Right lobe of liver (tissue), 6 donors: Measurements from ENCODE around the gene B3GALT4. TPM values are rescaled to one million over a fixed set of nuclear protein-coding genes. Genes with fewer than 3 reads are reported as not detected.

Experiments used
- ATAC-seq, 4 donors: fragments of 200-7000 bp; cut with Tn5 transposase; one replicate each; pipeline ENCODE4 v1.9.1; 2020; ENCODE audit warnings: mild to moderate bottlenecking in 4 of 4, moderate library complexity in 4 of 4
- DNase-seq, 3 donors: peaks; one replicate each; pipeline ENCODE4 v3.0.0-alpha.2; 2020
- H3K27ac ChIP-seq, 3 donors: fragments of 200-600 bp; one replicate each; pipeline ENCODE4 v1.8.0; 2022
- H3K27me3 ChIP-seq, 2 donors: fragments of 200-600 bp; one replicate each; pipeline ENCODE4 v1.8.0; 2022
- H3K36me3 ChIP-seq, 4 donors: fragments of 200-600 bp; sonication (generic) in 1 of 4; one replicate each; pipeline versions ENCODE4 v1.5.1 to v1.8.0; 2017 to 2022; ENCODE audit warnings: control low read depth in 1 of 4
- H3K4me1 ChIP-seq, 4 donors: fragments of 200-600 bp; sonication (generic) in 1 of 4; one replicate each; pipeline versions ENCODE4 v1.5.1 to v1.8.0; 2017 to 2022; ENCODE audit warnings: control low read depth in 1 of 4
- H3K4me3 ChIP-seq, 3 donors: fragments of 200-600 bp; one replicate each; pipeline ENCODE4 v1.8.0; 2022
- H3K9me3 ChIP-seq, 4 donors: fragments of 200-600 bp; sonication (generic) in 1 of 4; one replicate each; pipeline versions ENCODE4 v1.5.1 to v1.8.0; 2017 to 2022; ENCODE audit warnings: control low read depth in 1 of 4
- POLR2A ChIP-seq: fragments of 450-650 bp; IDR thresholded peaks from one replicate; pipeline ENCODE4 v1.6.1; 2017; ENCODE audit warnings: antibody characterized with exemption, mild to moderate bottlenecking
- whole genome bisulfite sequencing: methylation state at CpG from one replicate; pipeline ENCODE4 v1.1.6; 2018; ENCODE audit warnings: low coverage, low lambda C conversion rate; ENCODE audit not compliant: insufficient coverage; ENCODE audit errors: missing lambda C conversion rate; 5-methylcytosine and 5-hydroxymethylcytosine counted together
- intact Hi-C, 2 donors: fragments of 100-400 bp; cut with DNase I; formaldehyde crosslinking; loops; one replicate each; pipeline versions ENCODE4 v1.11.2 to v1.14.1; 2022
- total RNA-seq, 6 experiments: library from RNA; depleted of rRNA in 2 of 6; stranded (reverse); fragments of >200 nt in 2 of 6; fragmentation: NEBNext Ultra II Directional in 3 of 6; extraction: Animal tissue kit (Norgen Biotek cat#: 25700) in 3 of 6; gene quantifications; one replicate each; pipeline versions ENCODE4 v1.1.0 to v1.2.4, GENCODE V29; 2016 to 2023
- TF ChIP-seq, protein P1 (sequence below), 4 donors: fragments of 200-600 bp in 3 of 4; fragments of 450-650 bp in 1 of 4; IDR thresholded peaks; one replicate each; pipeline versions ENCODE4 v1.5.1 to v1.8.0; 2016 to 2022; ENCODE audit warnings: antibody characterized with exemption in 4 of 4, mild to moderate bottlenecking in 2 of 4
- donor health status: DM: no; HTN: yes; CAD: no.
- donor health status: DM: no; HTN: no; CAD: no.
- donor health status: DM: no; HTN: no; CAD: no.
- donor health status: DM: no; HTN: yes; CAD: no.
- donor health status: DM: no; HTN: yes; CAD: no.

B3GALT4 gene
- total RNA-seq, 6 experiments from 2014 or later, result 0.79 to 1.7 (median 1.4) TPM

DNA sequence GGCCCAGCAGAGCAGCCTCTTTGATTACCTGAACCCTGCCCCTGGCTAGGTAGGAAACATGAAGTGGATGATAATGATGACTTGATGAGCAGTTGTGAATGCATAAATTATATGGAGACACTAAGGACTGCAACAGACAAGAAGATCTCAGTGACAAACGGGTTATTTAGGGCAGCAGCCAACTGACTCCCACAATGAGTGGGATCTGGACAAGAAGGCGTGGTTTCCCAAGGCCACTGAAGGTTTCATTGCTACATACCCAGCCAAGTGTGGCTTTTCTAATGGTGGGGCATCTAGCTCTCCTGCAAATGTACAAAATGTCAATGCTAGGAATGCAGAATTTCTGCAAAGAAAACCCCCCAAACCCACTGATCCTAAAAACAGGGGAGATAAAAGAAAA lies 39.2 kb upstream of the B3GALT4 start:
- no peak for DNase-seq
- no peak overlapping the region for H3K27ac ChIP-seq
- H3K4me1 ChIP-seq, result no peaks in the 10 kb centered on the region
- no peaks in the 10 kb centered on the region for H3K36me3 ChIP-seq
- H3K27me3 ChIP-seq, result no peaks in the 10 kb centered on the region
- no peaks in the 10 kb centered on the region for H3K9me3 ChIP-seq
- no peak overlapping the region for H3K4me3 ChIP-seq
- no peak for TF ChIP-seq POLR2A
- TF ChIP-seq, protein P1, sequence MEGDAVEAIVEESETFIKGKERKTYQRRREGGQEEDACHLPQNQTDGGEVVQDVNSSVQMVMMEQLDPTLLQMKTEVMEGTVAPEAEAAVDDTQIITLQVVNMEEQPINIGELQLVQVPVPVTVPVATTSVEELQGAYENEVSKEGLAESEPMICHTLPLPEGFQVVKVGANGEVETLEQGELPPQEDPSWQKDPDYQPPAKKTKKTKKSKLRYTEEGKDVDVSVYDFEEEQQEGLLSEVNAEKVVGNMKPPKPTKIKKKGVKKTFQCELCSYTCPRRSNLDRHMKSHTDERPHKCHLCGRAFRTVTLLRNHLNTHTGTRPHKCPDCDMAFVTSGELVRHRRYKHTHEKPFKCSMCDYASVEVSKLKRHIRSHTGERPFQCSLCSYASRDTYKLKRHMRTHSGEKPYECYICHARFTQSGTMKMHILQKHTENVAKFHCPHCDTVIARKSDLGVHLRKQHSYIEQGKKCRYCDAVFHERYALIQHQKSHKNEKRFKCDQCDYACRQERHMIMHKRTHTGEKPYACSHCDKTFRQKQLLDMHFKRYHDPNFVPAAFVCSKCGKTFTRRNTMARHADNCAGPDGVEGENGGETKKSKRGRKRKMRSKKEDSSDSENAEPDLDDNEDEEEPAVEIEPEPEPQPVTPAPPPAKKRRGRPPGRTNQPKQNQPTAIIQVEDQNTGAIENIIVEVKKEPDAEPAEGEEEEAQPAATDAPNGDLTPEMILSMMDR (IDR thresholded peaks at IDR 0.05), result no peak
- 56% methylated on average over 2 of the region's 2 CpGs for WGBS
- no peak for ATAC-seq
- intact Hi-C loops, result no loop called here

DNA sequence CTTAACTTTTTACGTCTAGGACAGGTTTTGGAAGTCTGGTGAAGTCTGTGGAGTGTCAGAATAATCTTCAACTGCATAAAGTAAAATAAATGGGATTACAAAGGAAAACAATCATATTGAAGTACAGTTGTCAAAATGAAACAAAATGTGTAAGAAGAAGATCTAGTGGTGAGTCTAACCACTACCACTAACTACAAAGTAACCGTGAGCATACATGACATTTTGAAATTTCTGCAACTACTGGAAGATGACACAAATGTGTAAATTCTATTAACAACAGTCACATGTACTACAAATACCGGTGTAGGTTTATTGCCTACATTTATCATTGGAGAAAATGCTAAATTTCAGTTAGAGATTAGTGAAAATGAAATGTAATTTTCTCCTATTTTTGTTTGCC lies 35.0 kb upstream of the B3GALT4 start:
- no peak for ATAC-seq
- no peak for TF ChIP-seq POLR2A
- TF ChIP-seq, protein P1 (IDR thresholded peaks at IDR 0.05), result no peak
- no peaks in the 10 kb centered on the region for H3K27me3 ChIP-seq
- 41% methylated on average over 3 of the region's 3 CpGs for WGBS
- H3K4me1 ChIP-seq, result no peaks in the 10 kb centered on the region
- intact Hi-C loops, result loop anchor here in 1 of 2 donors (10.0 kb wide), 1 partner anchor 77 kb away; no protein-coding TSS in a partner anchor
- H3K9me3 ChIP-seq, result no peaks in the 10 kb centered on the region
- H3K4me3 ChIP-seq, result no peak overlapping the region
- H3K27ac ChIP-seq, result no peak overlapping the region
- no peak for DNase-seq
- no peaks in the 10 kb centered on the region for H3K36me3 ChIP-seq

DNA sequence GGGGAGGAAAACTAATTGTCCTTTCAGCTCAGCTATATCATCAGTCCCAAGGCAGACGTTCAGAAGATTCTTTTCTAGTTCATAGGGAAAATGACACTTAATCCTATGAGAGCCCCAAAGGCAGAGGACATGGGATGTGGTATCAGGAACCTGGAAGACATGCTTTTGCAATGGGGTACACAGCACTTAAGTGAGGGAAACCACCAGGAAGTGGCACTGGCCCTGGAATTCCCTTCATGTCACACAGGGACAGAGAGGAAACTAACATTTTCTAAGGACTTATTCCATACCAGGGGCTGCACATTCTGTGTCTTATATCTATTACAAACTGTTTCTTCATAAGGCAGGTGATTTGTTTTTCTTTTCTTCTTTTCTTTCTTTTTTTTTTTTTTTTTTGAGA lies 33.4 kb upstream of the B3GALT4 start:
- intact Hi-C loops, result loop anchor here in 1 of 2 donors (10.0 kb wide), 1 partner anchor 79 kb away; no protein-coding TSS in a partner anchor
- Histone ChIP-seq H3K36me3 (no peaks in the 10 kb centered on the region), H3K4me3 (no peak overlapping the region), H3K4me1 (peaks cover 0 to 5% (median under 1%) of the 10 kb centered on the region in 4 donors), H3K27me3 (no peaks in the 10 kb centered on the region), H3K27ac (no peak overlapping the region), H3K9me3 (no peaks in the 10 kb centered on the region)
- no peak for TF ChIP-seq POLR2A
- TF ChIP-seq, protein P1 (IDR thresholded peaks at IDR 0.05), result no peak
- WGBS, result 33% methylated on average over 1 of the region's 1 CpG
- ATAC-seq (no peak), DNase-seq (no peak)

DNA sequence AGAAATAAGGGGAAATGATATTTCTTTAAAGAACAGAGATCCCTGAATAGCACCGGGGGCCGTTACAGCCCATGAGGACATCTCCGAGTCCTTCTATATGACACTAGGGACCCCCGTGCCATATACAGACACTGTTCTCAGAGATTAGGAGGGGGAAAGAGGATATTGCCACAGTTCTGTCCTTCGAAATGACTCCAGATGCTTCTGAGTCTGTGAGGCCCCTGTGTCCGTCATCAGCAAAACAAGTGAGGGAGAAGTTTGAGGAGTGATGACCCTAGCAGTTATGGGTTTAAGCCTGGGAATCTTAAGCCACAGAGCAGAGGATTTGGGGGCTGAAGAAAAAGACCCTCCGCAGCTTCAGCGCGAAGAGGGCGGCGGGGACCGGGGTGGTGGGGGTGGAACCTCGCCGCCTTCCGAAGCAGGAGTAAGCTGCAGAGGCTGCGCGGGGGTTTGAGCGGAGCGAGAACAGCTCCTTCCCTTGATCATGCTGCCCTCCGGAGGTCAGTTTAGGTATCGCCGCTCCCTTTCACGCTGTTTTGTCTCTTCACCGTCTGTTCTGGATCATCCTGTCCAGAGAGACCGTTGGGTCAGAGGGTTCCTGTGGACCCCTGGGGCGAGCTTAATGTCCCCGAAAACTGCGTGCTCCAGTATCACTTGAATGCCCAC lies 28.8 kb upstream of the B3GALT4 start:
- Histone ChIP-seq H3K27ac (peak overlapping the region; percentile 70 to 86 (median 71)), H3K9me3 (no peaks in the 10 kb centered on the region), H3K4me1 (peaks cover 0 to 17% (median 7%) of the 10 kb centered on the region in 4 donors), H3K36me3 (peaks cover 0 to 5% (median 0%) of the 10 kb centered on the region in 4 donors), H3K4me3 (peak overlapping the region; percentile 48 to 55 (median 52)), H3K27me3 (no peaks in the 10 kb centered on the region)
- ATAC-seq (peak; percentile 74 to 81 (median 78)), DNase-seq (peak; percentile 88 to 89 (median 89))
- 21% methylated on average over 6 of the region's 28 CpGs for WGBS
- TF ChIP-seq POLR2A, result no peak
- TF ChIP-seq, protein P1 (IDR thresholded peaks at IDR 0.05), result peak; percentile 93 to 98 (median 98)
- intact Hi-C loops, result loop anchor here (5.0 to 10.0 kb wide), 2 partner anchors 81 to 83 kb away; no protein-coding TSS in a partner anchor
